Pancreas (tissue), 10 donors: Measurements from ENCODE around the gene DGKZ. TPM values are rescaled to one million over a fixed set of nuclear protein-coding genes. Genes with fewer than 3 reads are reported as not detected.

Experiments
- ATAC-seq, 4 donors: fragments of 200-7000 bp; cut with Tn5 transposase; one replicate each; pipeline versions ENCODE4 v1.8.0 to v1.9.1; 2020; ENCODE audit warnings: mild to moderate bottlenecking in 4 of 4, moderate library complexity in 4 of 4
- DNase-seq, 6 donors: peaks; one replicate each; pipeline ENCODE4 v3.0.0-alpha.2; 2020
- FAIRE-seq: peaks from 2 replicates; lab custom pipeline; 2012; peaks lifted over from hg19 to GRCh38; lab: Jason Lieb, UNC
- H3K27ac ChIP-seq, 4 donors: fragments of 200-600 bp; sonication (generic); 1 replicate in 3 of 4; 2 replicates in 1 of 4; pipeline versions ENCODE4 v1.5.0 to v1.8.0; 2020
- H3K27me3 ChIP-seq, 4 donors: fragments of 200-600 bp; one replicate each; pipeline ENCODE4 v1.8.0; 2021
- H3K36me3 ChIP-seq, 3 donors: fragments of 200-600 bp; sonication (generic) in 1 of 3; one replicate each; pipeline versions ENCODE4 v1.5.0 to v1.8.0; 2020 to 2021
- H3K4me1 ChIP-seq, 3 donors: fragments of 200-600 bp; one replicate each; pipeline ENCODE4 v1.8.0; 2021
- H3K4me3 ChIP-seq, 4 donors: fragments of 200-600 bp; sonication (generic) in 2 of 4; one replicate each; pipeline versions ENCODE4 v1.5.0 to v1.8.0; 2020 to 2021
- H3K9me3 ChIP-seq, 4 donors: fragments of 200-600 bp; one replicate each; pipeline ENCODE4 v1.8.0; 2021
- WGBS, 2 donors: extraction: QIAGEN DNeasy Blood & Tissue Kit; methylation state at CpG; one replicate each; pipeline ENCODE4 v1.1.7; 2013; 5-methylcytosine and 5-hydroxymethylcytosine counted together
- intact Hi-C, 3 donors: fragments of 100-400 bp; cut with DNase I; formaldehyde crosslinking; loops; one replicate each; pipeline versions ENCODE4 v1.11.1 to v1.14.2; 2022
- polyA plus RNA-seq, 2 donors: library from polyadenylated mRNA; stranded (reverse); fragments of 200-250 nt; gene quantifications; one replicate each; pipeline ENCODE4 v1.2.3, GENCODE V29; 2013
- total RNA-seq, 6 donors: library from RNA; stranded (reverse); fragmentation: NEBNext Ultra II Directional in 4 of 6; extraction: Animal tissue kit (Norgen Biotek cat#: 25700) in 4 of 6; gene quantifications; one replicate each; pipeline versions ENCODE4 v1.2.1 to v1.2.4, GENCODE V29; 2021 to 2023
- TF ChIP-seq, protein P1 (sequence below), 4 donors: fragments of 200-600 bp; sonication (generic) in 3 of 4; IDR thresholded peaks; one replicate each; pipeline versions ENCODE4 v1.5.0 to v1.8.0; 2021; ENCODE audit warnings: antibody characterized with exemption in 4 of 4
- donor health status: healthy with polysubstance abuse.
- donor health status: DM: no; HTN: no; CAD: no; lungs with moderate emphysema.
- donor health status: DM: no; HTN: no; CAD: no.
- donor health status: control.
- donor health status: control.
- donor health status: Bipolar disorder and iron deficiency.
- donor health status: DM: yes; HTN: yes; CAD: no.
- donor health status: DM: no; HTN: no; CAD: no.
- donor health status: DM: no; HTN: no; CAD: no.
- donor health status: DM: yes; HTN: yes; CAD: no.

The DGKZ gene
- total and polyA plus RNA-seq, 8 donors, result 34.1 to 88.8 (median 40.3) TPM

DNA sequence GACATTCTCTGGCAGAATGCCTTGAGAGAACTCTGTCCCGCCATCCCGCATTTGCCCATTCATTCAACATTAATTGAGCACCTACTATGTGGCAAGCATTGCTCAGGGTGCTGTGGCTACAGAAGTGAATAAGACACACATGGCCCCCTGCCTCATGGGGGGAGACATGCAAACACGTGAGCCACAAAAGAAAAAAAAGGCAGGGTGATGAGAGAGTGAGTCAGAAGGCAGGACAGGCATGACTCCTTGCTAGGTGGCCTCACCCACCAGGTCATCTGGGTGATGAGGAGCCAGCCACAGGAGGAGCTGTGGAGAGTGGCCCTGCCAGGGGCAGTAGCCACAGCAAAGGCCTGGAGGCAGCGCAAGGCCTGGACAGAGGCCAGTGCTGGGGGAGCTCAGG, 39.4 kb downstream of the DGKZ start:
- TF ChIP-seq, protein P1, sequence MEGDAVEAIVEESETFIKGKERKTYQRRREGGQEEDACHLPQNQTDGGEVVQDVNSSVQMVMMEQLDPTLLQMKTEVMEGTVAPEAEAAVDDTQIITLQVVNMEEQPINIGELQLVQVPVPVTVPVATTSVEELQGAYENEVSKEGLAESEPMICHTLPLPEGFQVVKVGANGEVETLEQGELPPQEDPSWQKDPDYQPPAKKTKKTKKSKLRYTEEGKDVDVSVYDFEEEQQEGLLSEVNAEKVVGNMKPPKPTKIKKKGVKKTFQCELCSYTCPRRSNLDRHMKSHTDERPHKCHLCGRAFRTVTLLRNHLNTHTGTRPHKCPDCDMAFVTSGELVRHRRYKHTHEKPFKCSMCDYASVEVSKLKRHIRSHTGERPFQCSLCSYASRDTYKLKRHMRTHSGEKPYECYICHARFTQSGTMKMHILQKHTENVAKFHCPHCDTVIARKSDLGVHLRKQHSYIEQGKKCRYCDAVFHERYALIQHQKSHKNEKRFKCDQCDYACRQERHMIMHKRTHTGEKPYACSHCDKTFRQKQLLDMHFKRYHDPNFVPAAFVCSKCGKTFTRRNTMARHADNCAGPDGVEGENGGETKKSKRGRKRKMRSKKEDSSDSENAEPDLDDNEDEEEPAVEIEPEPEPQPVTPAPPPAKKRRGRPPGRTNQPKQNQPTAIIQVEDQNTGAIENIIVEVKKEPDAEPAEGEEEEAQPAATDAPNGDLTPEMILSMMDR (IDR thresholded peaks at IDR 0.05), result no peak
- DNase-seq, result peak in 1 of 6 donors; percentile 9
- Histone ChIP-seq H3K4me1 (peaks cover 0 to 15% (median 6%) of the 10 kb centered on the region in 3 donors), H3K4me3 (no peak overlapping the region), H3K27ac (no peak overlapping the region), H3K27me3 (peaks cover 0 to 26% (median 3%) of the 10 kb centered on the region in 4 donors), H3K9me3 (no peaks in the 10 kb centered on the region), H3K36me3 (no peaks in the 10 kb centered on the region)
- 83 to 85% methylated on average over 4 of the region's 4 CpGs for WGBS, 2 donors
- intact Hi-C loops, result loop anchor here in 1 of 3 donors (5.0 kb wide), 1 partner anchor 141 kb away; no protein-coding TSS in a partner anchor
- no peak for ATAC-seq
- no peak for FAIRE-seq

GRCh38 chr11:46387456-46387855, 40.2 kb downstream of the DGKZ start:
- TF ChIP-seq, protein P1 (IDR thresholded peaks at IDR 0.05), result no peak
- H3K4me1 ChIP-seq, result peaks cover 0 to 9% (median 6%) of the 10 kb centered on the region in 3 donors
- ATAC-seq (no peak), DNase-seq (no peak), FAIRE-seq (no peak)
- no peaks in the 10 kb centered on the region for H3K36me3 ChIP-seq
- intact Hi-C loops, result loop anchor here in 1 of 3 donors (5.0 kb wide), 1 partner anchor 140 kb away; no protein-coding TSS in a partner anchor
- H3K27ac ChIP-seq, result no peak overlapping the region
- H3K4me3 ChIP-seq, result no peak overlapping the region
- no peaks in the 10 kb centered on the region for H3K9me3 ChIP-seq
- H3K27me3 ChIP-seq, result peaks cover 0 to 26% (median 3%) of the 10 kb centered on the region in 4 donors
- 61 to 75% methylated on average over 5 of the region's 5 CpGs for whole genome bisulfite sequencing, 2 donors

GRCh38 chr11:46387919-46388618, 40.8 kb downstream of the DGKZ start:
- no peak overlapping the region for H3K27ac ChIP-seq
- WGBS, 2 donors, result 34 to 47% methylated on average over 22 to 24 of the region's 24 CpGs
- H3K27me3 ChIP-seq, result peaks cover 0 to 26% (median 3%) of the 10 kb centered on the region in 4 donors
- FAIRE-seq (no peak), ATAC-seq (no peak), DNase-seq (no peak)
- H3K4me1 ChIP-seq, result peaks cover 0 to 9% (median 6%) of the 10 kb centered on the region in 3 donors
- intact Hi-C loops, result loop anchor here in 1 of 3 donors (5.0 kb wide), 1 partner anchor 139 kb away; no protein-coding TSS in a partner anchor
- H3K4me3 ChIP-seq, result no peak overlapping the region
- no peaks in the 10 kb centered on the region for H3K9me3 ChIP-seq
- H3K36me3 ChIP-seq, result no peaks in the 10 kb centered on the region
- TF ChIP-seq, protein P1 (IDR thresholded peaks at IDR 0.05), result no peak

- peaks cover 0 to 9% (median 6%) of the 10 kb centered on the region in 3 donors for H3K4me1 ChIP-seq
- WGBS, 2 donors, result 5% methylated on average over 20 to 21 of the region's 21 CpGs
- no peaks in the 10 kb centered on the region for H3K36me3 ChIP-seq
- H3K27me3 ChIP-seq, result peaks cover 0 to 26% (median 3%) of the 10 kb centered on the region in 4 donors
- H3K9me3 ChIP-seq, result no peaks in the 10 kb centered on the region
- peak overlapping the region in 1 of 4 donors; percentile 33 for H3K4me3 ChIP-seq
- TF ChIP-seq, protein P1 (IDR thresholded peaks at IDR 0.05), result no peak
- FAIRE-seq (no peak), DNase-seq (peak in 1 of 6 donors; percentile 8), ATAC-seq (no peak)
- no peak overlapping the region for H3K27ac ChIP-seq
- intact Hi-C loops, result loop anchor here in 1 of 3 donors (5.0 kb wide), 1 partner anchor 138 kb away; no protein-coding TSS in a partner anchor
Observed at GRCh38 chr11:46388619-46389449, 41.6 kb downstream of the DGKZ start.
